GM19238 (cell line): ENCODE measurements around the gene FDXR.

Source experiments
- DNase-seq: peaks from one replicate; pipeline ENCODE4 v3.0.0; 2011; ENCODE audit warnings: low spot score; ENCODE audit not compliant: insufficient read length

FDXR gene

GRCh38 chr17:74814453-74814852 is 58.3 kb downstream of the FDXR start:
- no peak for DNase-seq
